Pancreas (tissue), 10 donors: Measurements from ENCODE around the gene IL4I1. TPM values are rescaled to one million over a fixed set of nuclear protein-coding genes. Genes with fewer than 3 reads are reported as not detected.

Experiments
- ATAC-seq, 4 donors: fragments of 200-7000 bp; cut with Tn5 transposase; one replicate each; pipeline versions ENCODE4 v1.8.0 to v1.9.1; 2020; ENCODE audit warnings: mild to moderate bottlenecking in 4 of 4, moderate library complexity in 4 of 4
- DNase-seq, 6 donors: peaks; one replicate each; pipeline ENCODE4 v3.0.0-alpha.2; 2020
- FAIRE-seq: peaks from 2 replicates; lab custom pipeline; 2012; peaks lifted over from hg19 to GRCh38; lab: Jason Lieb, UNC
- H3K27ac ChIP-seq, 4 donors: fragments of 200-600 bp; sonication (generic); 1 replicate in 3 of 4; 2 replicates in 1 of 4; pipeline versions ENCODE4 v1.5.0 to v1.8.0; 2020
- H3K27me3 ChIP-seq, 4 donors: fragments of 200-600 bp; one replicate each; pipeline ENCODE4 v1.8.0; 2021
- H3K36me3 ChIP-seq, 3 donors: fragments of 200-600 bp; sonication (generic) in 1 of 3; one replicate each; pipeline versions ENCODE4 v1.5.0 to v1.8.0; 2020 to 2021
- H3K4me1 ChIP-seq, 3 donors: fragments of 200-600 bp; one replicate each; pipeline ENCODE4 v1.8.0; 2021
- H3K4me3 ChIP-seq, 4 donors: fragments of 200-600 bp; sonication (generic) in 2 of 4; one replicate each; pipeline versions ENCODE4 v1.5.0 to v1.8.0; 2020 to 2021
- H3K9me3 ChIP-seq, 4 donors: fragments of 200-600 bp; one replicate each; pipeline ENCODE4 v1.8.0; 2021
- CTCF ChIP-seq, 4 donors: fragments of 200-600 bp; sonication (generic) in 3 of 4; IDR thresholded peaks; one replicate each; pipeline versions ENCODE4 v1.5.0 to v1.8.0; 2021; ENCODE audit warnings: antibody characterized with exemption in 4 of 4
- WGBS, 2 donors: extraction: QIAGEN DNeasy Blood & Tissue Kit; methylation state at CpG; one replicate each; pipeline ENCODE4 v1.1.7; 2013; 5-methylcytosine and 5-hydroxymethylcytosine counted together
- intact Hi-C, 3 donors: fragments of 100-400 bp; cut with DNase I; formaldehyde crosslinking; loops; one replicate each; pipeline versions ENCODE4 v1.11.1 to v1.14.2; 2022
- polyA plus RNA-seq, 2 donors: library from polyadenylated mRNA; stranded (reverse); fragments of 200-250 nt; gene quantifications; one replicate each; pipeline ENCODE4 v1.2.3, GENCODE V29; 2013
- total RNA-seq, 6 donors: library from RNA; stranded (reverse); fragmentation: NEBNext Ultra II Directional in 4 of 6; extraction: Animal tissue kit (Norgen Biotek cat#: 25700) in 4 of 6; gene quantifications; one replicate each; pipeline versions ENCODE4 v1.2.1 to v1.2.4, GENCODE V29; 2021 to 2023
- donor health status: healthy with polysubstance abuse.
- donor health status: DM: no; HTN: no; CAD: no; lungs with moderate emphysema.
- donor health status: DM: no; HTN: no; CAD: no.
- donor health status: control.
- donor health status: control.
- donor health status: Bipolar disorder and iron deficiency.
- donor health status: DM: yes; HTN: yes; CAD: no.
- donor health status: DM: no; HTN: no; CAD: no.
- donor health status: DM: no; HTN: no; CAD: no.
- donor health status: DM: yes; HTN: yes; CAD: no.

The IL4I1 gene
- total and polyA plus RNA-seq, 8 donors = 0.23 to 4.0 (median 0.63) TPM

GRCh38 chr19:49910179-49910578, 13.5 kb upstream of the IL4I1 start:
- peak overlapping the region in 1 of 4 donors; percentile 11 for H3K27ac ChIP-seq
- 89 to 94% methylated on average over 5 of the region's 5 CpGs for WGBS, 2 donors
- H3K36me3 ChIP-seq = peaks cover 0 to 12% (median 3%) of the 10 kb centered on the region in 3 donors
- DNase-seq (no peak), ATAC-seq (no peak), FAIRE-seq (no peak)
- no peaks in the 10 kb centered on the region for H3K27me3 ChIP-seq
- no peaks in the 10 kb centered on the region for H3K4me1 ChIP-seq
- intact Hi-C loops = no loop called here
- no peaks in the 10 kb centered on the region for H3K9me3 ChIP-seq
- no peak overlapping the region for H3K4me3 ChIP-seq
- no peak for TF ChIP-seq CTCF (IDR thresholded peaks at IDR 0.05)

GRCh38 chr19:49908480-49909420, 12.1 kb upstream of the IL4I1 start:
- intact Hi-C loops = no loop called here
- 96% methylated on average over 37 of the region's 37 CpGs for WGBS, 2 donors
- no peak overlapping the region for H3K4me3 ChIP-seq

GRCh38 chr19:49907745-49908446, 11.2 kb upstream of the IL4I1 start:
- ATAC-seq (no peak), DNase-seq (no peak), FAIRE-seq (no peak)
- Histone ChIP-seq H3K36me3 (peaks cover 0 to 12% (median 3%) of the 10 kb centered on the region in 3 donors), H3K9me3 (no peaks in the 10 kb centered on the region), H3K4me3 (no peak overlapping the region), H3K27me3 (no peaks in the 10 kb centered on the region), H3K27ac (no peak overlapping the region), H3K4me1 (no peaks in the 10 kb centered on the region)
- TF ChIP-seq CTCF (IDR thresholded peaks at IDR 0.05) = no peak
- WGBS, 2 donors = 90 to 96% methylated on average over 23 of the region's 23 CpGs
- intact Hi-C loops = no loop called here

More at GRCh38 chr19:49908480-49909420, 12.1 kb upstream of the IL4I1 start:
- no peak for TF ChIP-seq CTCF (IDR thresholded peaks at IDR 0.05)
- ATAC-seq (peak in 1 of 4 donors; percentile 8), FAIRE-seq (no peak), DNase-seq (no peak)
- Histone ChIP-seq H3K9me3 (no peaks in the 10 kb centered on the region), H3K4me1 (no peaks in the 10 kb centered on the region), H3K27ac (no peak overlapping the region), H3K36me3 (peaks cover 0 to 12% (median 3%) of the 10 kb centered on the region in 3 donors), H3K27me3 (no peaks in the 10 kb centered on the region)

- H3K27me3 ChIP-seq = no peaks in the 10 kb centered on the region
- H3K36me3 ChIP-seq = peaks cover 0 to 12% (median 3%) of the 10 kb centered on the region in 3 donors
- DNase-seq (no peak), FAIRE-seq (no peak), ATAC-seq (no peak)
- H3K4me1 ChIP-seq = no peaks in the 10 kb centered on the region
- no peak overlapping the region for H3K4me3 ChIP-seq
- TF ChIP-seq CTCF (IDR thresholded peaks at IDR 0.05) = no peak
- WGBS, 2 donors = 93 to 95% methylated on average over 14 to 16 of the region's 16 CpGs
- H3K9me3 ChIP-seq = no peaks in the 10 kb centered on the region
- H3K27ac ChIP-seq = no peak overlapping the region
- intact Hi-C loops = no loop called here
Observed at GRCh38 chr19:49906879-49907564, 10.3 kb upstream of the IL4I1 start.
